SJCRH30 (cell line): Measurements from ENCODE around the gene TARP. TPM values are rescaled to one million over a fixed set of nuclear protein-coding genes. Genes with fewer than 3 reads are reported as not detected.

Experiments
- DNase-seq, 2 experiments: peaks; one replicate each; pipeline ENCODE4 v3.0.0-alpha.2; 2015 to 2020
- H3K27ac ChIP-seq: fragments of 250-450 bp; sonication (Bioruptor Pico); 2 replicates; pipeline ENCODE4 v1.5.1; 2020; ENCODE audit warnings: mild to moderate bottlenecking, moderate library complexity
- H3K27me3 ChIP-seq: fragments of 250-450 bp; sonication (Bioruptor Pico); 2 replicates; pipeline ENCODE4 v1.5.1; 2020; ENCODE audit warnings: mild to moderate bottlenecking, moderate library complexity
- H3K36me3 ChIP-seq: fragments of 250-450 bp; sonication (Bioruptor Pico); 2 replicates; pipeline ENCODE4 v1.5.1; 2020; ENCODE audit warnings: mild to moderate bottlenecking, moderate library complexity
- H3K4me1 ChIP-seq: fragments of 250-450 bp; sonication (Bioruptor Pico); 2 replicates; pipeline ENCODE4 v1.5.1; 2020; ENCODE audit warnings: mild to moderate bottlenecking, moderate library complexity
- H3K4me3 ChIP-seq: fragments of 250-450 bp; sonication (Bioruptor Pico); 2 replicates; pipeline ENCODE4 v1.5.1; 2020; ENCODE audit warnings: mild to moderate bottlenecking, moderate library complexity
- H3K9me3 ChIP-seq: fragments of 250-450 bp; sonication (Bioruptor Pico); replicated peaks from 2 replicates; pipeline ENCODE4 v1.5.1; 2020; ENCODE audit warnings: mild to moderate bottlenecking, moderate library complexity
- total RNA-seq: library from RNA; depleted of rRNA; stranded (reverse); fragments of >200 nt; shearing (Covaris generic); gene quantifications from 2 replicates; pipeline ENCODE4 v1.2.3, GENCODE V29; 2014; rRNA removed

TARP gene

DNA sequence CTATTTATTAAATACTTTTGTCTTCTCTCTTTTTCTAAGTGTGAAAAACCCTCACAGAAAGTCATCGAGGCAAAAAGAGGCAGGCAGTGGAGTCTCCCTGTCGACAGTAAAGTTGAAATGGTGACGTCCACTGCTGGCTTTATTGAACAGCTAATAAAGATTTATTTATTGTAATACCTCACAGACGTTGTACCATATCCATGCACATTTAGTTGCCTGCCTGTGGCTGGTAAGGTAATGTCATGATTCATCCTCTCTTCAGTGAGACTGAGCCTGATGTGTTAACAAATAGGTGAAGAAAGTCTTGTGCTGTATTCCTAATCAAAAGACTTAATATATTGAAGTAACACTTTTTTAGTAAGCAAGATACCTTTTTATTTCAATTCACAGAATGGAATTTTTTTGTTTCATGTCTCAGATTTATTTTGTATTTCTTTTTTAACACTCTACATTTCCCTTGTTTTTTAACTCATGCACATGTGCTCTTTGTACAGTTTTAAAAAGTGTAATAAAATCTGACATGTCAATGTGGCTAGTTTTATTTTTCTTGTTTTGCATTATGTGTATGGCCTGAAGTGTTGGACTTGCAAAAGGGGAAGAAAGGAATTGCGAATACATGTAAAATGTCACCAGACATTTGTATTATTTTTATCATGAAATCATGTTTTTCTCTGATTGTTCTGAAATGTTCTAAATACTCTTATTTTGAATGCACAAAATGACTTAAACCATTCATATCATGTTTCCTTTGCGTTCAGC lies 43.4 kb downstream of the TARP start:
- no peak for DNase-seq
- H3K4me1 ChIP-seq, result peaks cover 17% of the 10 kb centered on the region
- H3K9me3 ChIP-seq, result no peaks in the 10 kb centered on the region
- H3K4me3 ChIP-seq, result no peak overlapping the region
- peaks cover 38% of the 10 kb centered on the region for H3K36me3 ChIP-seq
- H3K27ac ChIP-seq, result no peak overlapping the region
- H3K27me3 ChIP-seq, result no peaks in the 10 kb centered on the region

DNA sequence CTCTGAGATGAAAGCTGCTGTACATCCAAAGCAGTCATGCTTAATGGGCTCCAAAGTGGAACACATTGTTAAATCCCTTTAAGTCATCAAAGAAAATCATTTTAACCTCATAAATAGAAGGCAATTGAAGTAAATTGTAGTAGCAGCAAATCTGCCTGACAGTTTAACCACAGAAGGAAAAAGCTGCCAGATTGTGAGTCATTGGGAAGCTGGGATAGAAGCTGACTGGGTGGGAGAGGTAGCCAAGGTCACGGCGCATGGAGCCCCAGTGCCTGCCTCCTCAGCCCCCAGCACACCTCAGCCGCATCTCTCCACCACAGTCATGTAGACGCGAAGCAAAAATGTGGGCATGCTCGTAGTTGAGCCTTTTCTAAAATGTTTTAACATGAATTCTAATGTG lies 44.0 kb downstream of the TARP start:
- H3K4me3 ChIP-seq, result no peak overlapping the region
- DNase-seq, result no peak
- no peaks in the 10 kb centered on the region for H3K27me3 ChIP-seq
- H3K9me3 ChIP-seq, result no peaks in the 10 kb centered on the region
- peaks cover 44% of the 10 kb centered on the region for H3K36me3 ChIP-seq
- peaks cover 17% of the 10 kb centered on the region for H3K4me1 ChIP-seq
- H3K27ac ChIP-seq, result no peak overlapping the region

DNA sequence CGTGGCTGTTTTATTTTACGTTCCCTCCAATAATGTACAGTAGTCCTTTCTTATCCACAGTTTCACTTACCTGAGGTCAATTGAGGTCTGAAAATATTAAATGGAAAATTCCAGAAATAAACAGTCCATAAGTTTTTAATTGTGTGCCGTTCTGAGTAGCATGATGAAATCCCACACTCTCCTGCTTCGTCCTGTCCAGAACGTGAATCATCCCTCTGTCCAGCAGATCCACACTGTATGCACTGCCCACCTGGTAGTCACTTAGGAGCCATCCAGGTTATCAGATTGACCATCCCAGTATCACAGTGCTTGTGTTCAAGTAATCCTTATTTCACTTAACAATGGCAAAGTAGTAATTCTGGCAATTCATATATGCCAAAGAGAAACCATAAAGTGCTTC lies 49.0 kb downstream of the TARP start:
- Histone ChIP-seq H3K9me3 (no peaks in the 10 kb centered on the region), H3K36me3 (peaks cover 64% of the 10 kb centered on the region), H3K27me3 (no peaks in the 10 kb centered on the region), H3K27ac (no peak overlapping the region), H3K4me1 (peaks cover 3% of the 10 kb centered on the region; the same call in 1 of the 2 replicates), H3K4me3 (no peak overlapping the region)
- no peak for DNase-seq

DNA sequence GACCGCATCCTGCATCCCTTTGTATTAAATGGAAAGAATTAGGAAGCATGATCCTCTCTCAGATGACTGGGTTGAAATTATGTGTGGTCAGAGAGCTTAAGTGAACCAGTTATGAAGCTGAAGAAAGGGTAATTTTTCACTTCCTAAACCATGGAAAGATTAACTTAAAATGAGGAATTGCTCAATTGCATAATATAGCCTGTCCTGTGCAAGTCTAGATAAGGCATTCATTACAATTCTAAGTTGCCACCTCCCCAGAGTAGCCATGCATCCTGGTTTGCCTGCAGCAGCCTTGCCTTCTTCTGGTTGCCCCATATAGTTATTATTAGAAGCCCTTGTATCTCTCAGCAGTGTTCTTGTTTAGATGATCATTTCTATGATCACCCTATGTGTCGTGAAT lies 50.1 kb downstream of the TARP start:
- Histone ChIP-seq H3K4me3 (no peak overlapping the region), H3K36me3 (peaks cover 63% of the 10 kb centered on the region), H3K9me3 (no peaks in the 10 kb centered on the region), H3K27ac (no peak overlapping the region), H3K27me3 (no peaks in the 10 kb centered on the region), H3K4me1 (no peaks in the 10 kb centered on the region)
- no peak for DNase-seq

DNA sequence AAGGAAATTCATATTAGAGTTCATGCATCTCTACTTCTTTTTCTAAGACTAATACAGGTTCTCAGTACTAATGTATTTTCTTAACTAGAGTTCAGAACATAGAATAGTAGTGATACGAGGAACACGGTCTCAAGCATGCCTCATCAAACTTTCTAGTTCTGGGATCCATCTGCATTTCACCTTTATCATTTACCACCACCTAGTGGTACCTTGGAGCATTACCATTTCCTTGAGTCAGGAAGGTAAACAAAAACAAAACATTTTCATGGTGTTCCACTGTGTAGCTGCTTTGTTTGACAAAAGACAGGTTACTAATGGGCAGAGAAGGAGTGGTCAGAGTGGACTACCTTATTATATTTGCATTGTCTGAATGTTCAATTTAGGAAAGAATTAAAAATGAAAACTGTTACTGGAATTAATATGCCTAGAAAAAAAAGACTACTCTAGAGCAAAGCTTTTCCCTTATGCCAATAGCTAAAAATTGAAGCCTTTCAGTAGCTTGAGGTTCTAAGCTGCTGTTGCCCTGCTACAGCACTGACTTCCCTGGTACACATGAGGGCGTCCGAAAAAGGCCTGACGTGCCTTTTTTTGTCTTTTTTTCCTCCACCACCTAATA lies 50.8 kb downstream of the TARP start:
- no peak overlapping the region for H3K27ac ChIP-seq
- no peaks in the 10 kb centered on the region for H3K9me3 ChIP-seq
- peak; percentile 21 to 81 for DNase-seq
- no peak overlapping the region for H3K4me3 ChIP-seq
- H3K4me1 ChIP-seq, result no peaks in the 10 kb centered on the region
- peaks cover 67% of the 10 kb centered on the region for H3K36me3 ChIP-seq
- H3K27me3 ChIP-seq, result no peaks in the 10 kb centered on the region

DNA sequence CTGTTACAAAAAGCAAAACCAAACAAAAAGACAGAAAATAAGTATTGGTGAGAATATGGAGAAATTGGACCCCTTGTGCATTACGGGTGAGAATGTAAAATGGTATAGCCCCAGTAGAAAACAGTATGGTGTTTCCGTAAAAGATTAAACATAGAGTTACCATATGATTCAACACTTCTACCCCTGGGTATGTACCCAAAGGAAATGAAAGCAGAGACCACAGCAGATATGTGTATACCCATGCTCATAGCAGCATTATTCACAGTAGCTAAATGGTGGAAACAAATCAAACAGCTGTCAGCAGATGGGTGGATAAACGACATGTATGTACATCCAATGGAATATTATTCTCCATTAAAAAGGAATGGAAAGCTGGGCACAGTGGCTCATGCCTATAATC lies 53.0 kb downstream of the TARP start:
- H3K4me1 ChIP-seq, result peaks cover 13% of the 10 kb centered on the region
- H3K27ac ChIP-seq, result no peak overlapping the region
- no peak overlapping the region for H3K4me3 ChIP-seq
- no peaks in the 10 kb centered on the region for H3K27me3 ChIP-seq
- no peak for DNase-seq
- peaks cover 77% of the 10 kb centered on the region for H3K36me3 ChIP-seq
- H3K9me3 ChIP-seq, result no peaks in the 10 kb centered on the region

DNA sequence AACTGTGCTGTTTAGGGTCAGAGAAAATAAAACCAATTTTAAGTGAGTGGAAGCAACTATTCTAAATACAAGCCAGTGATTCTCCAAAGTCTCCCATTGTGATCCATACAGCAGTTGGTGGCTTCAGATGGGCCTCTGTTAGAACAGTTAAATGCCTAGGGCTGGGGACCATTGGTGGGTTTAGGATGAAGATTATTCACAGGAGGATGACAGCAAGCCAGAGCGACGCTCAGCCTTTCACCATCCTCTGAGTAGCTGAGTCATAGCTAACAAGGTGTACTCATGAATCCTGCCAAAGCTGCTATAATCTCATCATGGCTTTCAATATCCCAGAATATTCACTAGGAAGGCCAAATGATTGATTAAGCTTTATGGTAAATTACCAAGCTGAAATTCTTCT lies 55.8 kb downstream of the TARP start:
- Histone ChIP-seq H3K4me3 (no peak overlapping the region), H3K27me3 (no peaks in the 10 kb centered on the region), H3K9me3 (no peaks in the 10 kb centered on the region), H3K4me1 (peaks cover 20% of the 10 kb centered on the region), H3K27ac (no peak overlapping the region), H3K36me3 (peaks cover 77% of the 10 kb centered on the region)
- DNase-seq, result no peak

DNA sequence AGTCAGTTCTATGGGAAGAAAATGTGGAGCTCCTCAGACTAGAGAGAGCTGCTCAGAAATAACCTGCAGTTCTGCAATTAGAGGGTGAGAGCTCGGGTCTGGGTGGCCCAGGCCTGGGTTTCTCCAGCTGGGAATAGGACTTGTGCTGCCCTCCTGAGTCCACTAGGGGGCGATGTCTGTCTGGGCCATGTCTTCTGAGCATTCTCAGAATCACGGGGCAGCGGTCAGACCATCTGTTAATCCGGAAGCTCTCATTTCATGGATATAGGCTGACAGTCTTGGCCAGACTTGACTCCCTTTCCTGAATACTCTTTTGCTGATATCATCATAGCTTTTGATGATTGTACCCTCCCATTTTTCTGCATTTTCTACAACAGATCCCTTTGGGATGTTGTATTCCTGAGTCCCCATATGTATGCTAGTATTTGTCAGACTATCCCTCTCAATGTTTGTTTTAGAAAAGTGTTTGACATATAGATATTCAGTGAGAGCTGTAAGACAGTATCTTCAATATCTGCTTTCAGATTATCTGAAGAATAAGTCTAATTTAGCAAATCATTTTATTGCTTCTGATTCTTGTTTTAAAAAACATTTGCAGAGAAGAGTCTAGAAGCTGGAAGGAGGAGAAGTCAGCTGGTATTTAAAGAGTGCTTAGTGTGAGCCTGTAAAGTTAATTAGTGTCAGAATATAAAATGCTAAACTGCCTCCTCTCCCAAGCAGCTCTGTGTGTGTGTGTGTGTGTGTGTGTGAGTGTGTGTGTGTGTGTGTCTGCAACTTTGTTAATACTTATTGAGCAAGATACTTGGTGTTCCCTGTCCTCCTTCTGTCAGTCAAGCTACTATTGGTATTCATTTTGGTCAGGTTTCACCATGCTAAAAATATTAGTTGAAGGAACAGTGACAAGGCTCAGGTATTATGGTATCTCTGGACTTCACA lies 57.4 kb downstream of the TARP start:
- Histone ChIP-seq H3K36me3 (peaks cover 67% of the 10 kb centered on the region), H3K27ac (peak overlapping the region; percentile 77), H3K4me1 (peaks cover 20% of the 10 kb centered on the region), H3K4me3 (no peak overlapping the region), H3K27me3 (no peaks in the 10 kb centered on the region), H3K9me3 (no peaks in the 10 kb centered on the region)
- DNase-seq, result peak; percentile 95 to 99

DNA sequence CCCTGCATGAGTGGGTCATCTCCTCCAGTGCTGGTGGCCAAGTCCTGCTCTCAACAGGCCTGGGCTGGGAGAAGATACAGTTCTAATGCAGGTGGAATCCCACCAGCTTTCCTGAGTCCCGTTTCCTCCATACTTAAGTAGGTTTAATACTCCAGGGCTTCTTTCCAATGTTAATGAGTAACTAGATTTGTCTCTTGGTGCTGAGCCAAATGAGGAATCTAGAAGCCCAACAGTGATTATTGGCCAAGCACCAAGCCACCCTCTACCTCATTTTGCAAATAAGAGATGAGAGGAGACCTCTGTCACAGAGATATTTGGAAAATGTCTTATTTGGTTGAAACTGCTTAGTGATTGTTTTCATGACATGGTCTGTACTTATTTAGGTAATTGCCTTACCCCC lies 58.3 kb downstream of the TARP start:
- no peak overlapping the region for H3K4me3 ChIP-seq
- peak overlapping the region; percentile 77 for H3K27ac ChIP-seq
- DNase-seq, result no peak
- H3K27me3 ChIP-seq, result no peaks in the 10 kb centered on the region
- H3K36me3 ChIP-seq, result peaks cover 74% of the 10 kb centered on the region
- H3K9me3 ChIP-seq, result no peaks in the 10 kb centered on the region
- peaks cover 20% of the 10 kb centered on the region for H3K4me1 ChIP-seq

DNA sequence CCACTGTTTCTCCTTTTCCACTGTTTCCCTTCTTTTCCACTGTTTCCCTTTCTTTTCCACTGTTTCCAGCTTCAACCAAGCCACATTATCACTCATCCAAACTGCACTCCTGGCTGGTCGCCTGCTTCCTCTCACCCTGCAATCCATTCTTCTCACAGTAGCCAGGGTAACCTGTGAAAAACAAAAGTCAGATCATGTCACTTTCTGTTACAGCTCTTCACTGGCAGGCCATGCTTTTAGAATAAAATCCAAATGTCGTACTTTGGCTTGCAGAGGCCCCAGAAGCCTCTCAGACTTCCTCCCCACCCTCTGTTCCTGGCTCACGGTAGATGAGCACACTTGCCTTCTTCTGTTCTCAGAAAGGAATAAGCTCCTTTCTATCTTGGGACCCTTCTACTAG lies 61.5 kb downstream of the TARP start:
- Histone ChIP-seq H3K9me3 (no peaks in the 10 kb centered on the region), H3K36me3 (peaks cover 68% of the 10 kb centered on the region), H3K4me1 (peaks cover 18% of the 10 kb centered on the region), H3K4me3 (no peak overlapping the region), H3K27ac (no peak overlapping the region), H3K27me3 (no peaks in the 10 kb centered on the region)
- DNase-seq, result no peak

DNA sequence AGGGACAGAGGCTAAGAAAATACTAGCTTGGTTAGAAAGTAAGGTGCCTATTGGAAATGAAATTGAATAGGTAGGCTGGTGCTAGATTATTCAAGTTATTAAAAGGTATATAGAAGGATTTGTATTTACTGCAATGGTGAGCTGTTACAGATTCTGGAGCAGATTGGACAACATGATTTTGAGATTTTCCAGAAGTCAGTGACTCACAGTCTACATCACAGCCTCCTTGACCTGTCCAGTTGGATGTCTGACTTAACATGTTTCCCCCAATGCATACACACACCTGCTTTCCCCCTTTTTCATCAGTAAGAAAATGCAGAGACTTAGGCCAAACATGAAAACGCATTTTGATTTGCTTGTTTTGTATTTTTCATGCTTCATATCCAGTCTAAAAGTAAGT lies 62.0 kb downstream of the TARP start:
- no peak for DNase-seq
- H3K36me3 ChIP-seq, result peaks cover 63% of the 10 kb centered on the region
- no peak overlapping the region for H3K4me3 ChIP-seq
- H3K9me3 ChIP-seq, result no peaks in the 10 kb centered on the region
- H3K27me3 ChIP-seq, result no peaks in the 10 kb centered on the region
- no peak overlapping the region for H3K27ac ChIP-seq
- peaks cover 13% of the 10 kb centered on the region for H3K4me1 ChIP-seq

Other genes starting within 250 kb of the TARP start
- 153 and 162 TPM in 2 replicates for gene STARD3NL, start 95.4 kb downstream of the TARP start, total RNA-seq